Measurements from ENCODE around the gene CHMP6.

The CHMP6 gene

GRCh38 chr17:81037798-81038733 lies 46.4 kb downstream of the CHMP6 start:
- in situ Hi-C loops (cut with HindIII; ENCODE audit: low pct_unique_long_range_greater_than_20kb, low sequenced_read_pairs), result no loop called here
- peak in 1 of 2 experiments; percentile 61 for DNase-seq (ENCODE audit: low read depth in 1 of 2, low spot score in 1 of 2)
- no peak for TF ChIP-seq JUND (IDR thresholded peaks at IDR 0.05; ENCODE audit: low read depth)

GRCh38 chr17:81039096-81039495 lies 47.5 kb downstream of the CHMP6 start:
- no peak for DNase-seq (ENCODE audit: low read depth in 1 of 2, low spot score in 1 of 2)
- TF ChIP-seq JUND (IDR thresholded peaks at IDR 0.05; ENCODE audit: low read depth), result no peak
- in situ Hi-C loops (cut with HindIII; ENCODE audit: low pct_unique_long_range_greater_than_20kb, low sequenced_read_pairs), result no loop called here

GRCh38 chr17:81039854-81040758 lies 48.5 kb downstream of the CHMP6 start:
- DNase-seq (ENCODE audit: low read depth in 1 of 2, low spot score in 1 of 2), result no peak
- TF ChIP-seq JUND (IDR thresholded peaks at IDR 0.05; ENCODE audit: low read depth), result no peak
- in situ Hi-C loops (cut with HindIII; ENCODE audit: low pct_unique_long_range_greater_than_20kb, low sequenced_read_pairs), result no loop called here

- no peak for TF ChIP-seq JUND (IDR thresholded peaks at IDR 0.05; ENCODE audit: low read depth)
- in situ Hi-C loops (cut with HindIII; ENCODE audit: low pct_unique_long_range_greater_than_20kb, low sequenced_read_pairs), result no loop called here
- DNase-seq (ENCODE audit: low read depth in 1 of 2, low spot score in 1 of 2), result no peak
These were observed 49.2 kb downstream of the CHMP6 start for GRCh38 chr17:81040791-81041337.

- no peak for TF ChIP-seq JUND (IDR thresholded peaks at IDR 0.05; ENCODE audit: low read depth)
- DNase-seq (ENCODE audit: low read depth in 1 of 2, low spot score in 1 of 2), result no peak
- in situ Hi-C loops (cut with HindIII; ENCODE audit: low pct_unique_long_range_greater_than_20kb, low sequenced_read_pairs), result no loop called here
These were observed 51.0 kb downstream of the CHMP6 start for GRCh38 chr17:81042606-81043005.

- in situ Hi-C loops (cut with HindIII; ENCODE audit: low pct_unique_long_range_greater_than_20kb, low sequenced_read_pairs), result no loop called here
- no peak for TF ChIP-seq JUND (IDR thresholded peaks at IDR 0.05; ENCODE audit: low read depth)
- no peak for DNase-seq (ENCODE audit: low read depth in 1 of 2, low spot score in 1 of 2)
These were observed 51.7 kb downstream of the CHMP6 start for GRCh38 chr17:81043319-81043724.

GRCh38 chr17:81043725-81044427 lies 52.2 kb downstream of the CHMP6 start:
- in situ Hi-C loops (cut with HindIII; ENCODE audit: low pct_unique_long_range_greater_than_20kb, low sequenced_read_pairs), result no loop called here
- peak; percentile 92 to 97 for DNase-seq (ENCODE audit: low read depth in 1 of 2, low spot score in 1 of 2)

GRCh38 chr17:81044428-81044763 lies 52.8 kb downstream of the CHMP6 start:
- DNase-seq (ENCODE audit: low read depth in 1 of 2, low spot score in 1 of 2), result no peak
- in situ Hi-C loops (cut with HindIII; ENCODE audit: low pct_unique_long_range_greater_than_20kb, low sequenced_read_pairs), result no loop called here
- TF ChIP-seq JUND (IDR thresholded peaks at IDR 0.05; ENCODE audit: low read depth), result no peak

More at GRCh38 chr17:81043725-81044427, 52.2 kb downstream of the CHMP6 start:
- TF ChIP-seq JUND (IDR thresholded peaks at IDR 0.05; ENCODE audit: low read depth), result no peak

- peak; percentile 86 to 95 for DNase-seq (ENCODE audit: low read depth in 1 of 2, low spot score in 1 of 2)
- no peak for TF ChIP-seq JUND (IDR thresholded peaks at IDR 0.05; ENCODE audit: low read depth)
- in situ Hi-C loops (cut with HindIII; ENCODE audit: low pct_unique_long_range_greater_than_20kb, low sequenced_read_pairs), result no loop called here
These were observed 53.3 kb downstream of the CHMP6 start for GRCh38 chr17:81044764-81045589.

- in situ Hi-C loops (cut with HindIII; ENCODE audit: low pct_unique_long_range_greater_than_20kb, low sequenced_read_pairs), result no loop called here
- TF ChIP-seq JUND (IDR thresholded peaks at IDR 0.05; ENCODE audit: low read depth), result no peak
- DNase-seq (ENCODE audit: low read depth in 1 of 2, low spot score in 1 of 2), result no peak
These were observed 54.0 kb downstream of the CHMP6 start for GRCh38 chr17:81045590-81046095.

GRCh38 chr17:81046132-81046769 lies 54.6 kb downstream of the CHMP6 start:
- no peak for DNase-seq (ENCODE audit: low read depth in 1 of 2, low spot score in 1 of 2)
- no peak for TF ChIP-seq JUND (IDR thresholded peaks at IDR 0.05; ENCODE audit: low read depth)
- in situ Hi-C loops (cut with HindIII; ENCODE audit: low pct_unique_long_range_greater_than_20kb, low sequenced_read_pairs), result no loop called here
